OCI-M2 (cell line): ENCODE measurements around the gene GPR183.

Source experiments
- DNase-seq: peaks from one replicate; lab custom pipeline; 2025; ENCODE audit not compliant: unreplicated experiment; lab: John Stamatoyannopoulos, UW

Gene GPR183

DNA sequence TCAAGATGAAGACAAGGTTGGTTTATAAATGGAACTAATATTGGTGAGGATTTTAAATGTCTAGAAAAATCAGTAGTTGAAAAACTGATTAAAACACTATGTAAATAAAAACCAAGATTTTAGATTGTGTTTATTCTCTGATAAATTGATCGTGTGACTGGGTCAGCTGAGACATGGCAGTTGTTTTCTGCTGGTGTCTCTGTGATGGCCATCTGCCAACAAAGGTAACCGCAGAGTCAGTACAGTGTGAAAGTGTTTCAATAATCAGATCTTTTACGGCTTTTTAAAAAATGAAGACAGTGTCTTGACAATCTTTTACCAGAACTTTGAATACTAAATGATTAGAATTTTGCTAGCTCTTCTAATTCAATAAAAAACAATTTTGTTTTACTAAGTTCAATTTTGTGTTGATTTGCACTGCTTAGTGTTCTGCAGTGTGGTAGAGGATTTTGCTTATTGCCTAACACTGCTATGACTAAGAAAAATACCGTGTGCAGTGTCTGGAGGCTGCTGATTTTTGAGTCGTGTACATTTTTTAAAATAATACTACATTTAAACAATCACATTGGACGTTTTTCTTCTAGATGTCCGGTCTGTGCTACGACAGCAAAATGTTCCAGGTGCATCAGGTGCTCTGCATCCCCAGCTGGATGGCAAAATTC lies 32.7 kb upstream of the GPR183 start:
- DNase-seq: no peak

DNA sequence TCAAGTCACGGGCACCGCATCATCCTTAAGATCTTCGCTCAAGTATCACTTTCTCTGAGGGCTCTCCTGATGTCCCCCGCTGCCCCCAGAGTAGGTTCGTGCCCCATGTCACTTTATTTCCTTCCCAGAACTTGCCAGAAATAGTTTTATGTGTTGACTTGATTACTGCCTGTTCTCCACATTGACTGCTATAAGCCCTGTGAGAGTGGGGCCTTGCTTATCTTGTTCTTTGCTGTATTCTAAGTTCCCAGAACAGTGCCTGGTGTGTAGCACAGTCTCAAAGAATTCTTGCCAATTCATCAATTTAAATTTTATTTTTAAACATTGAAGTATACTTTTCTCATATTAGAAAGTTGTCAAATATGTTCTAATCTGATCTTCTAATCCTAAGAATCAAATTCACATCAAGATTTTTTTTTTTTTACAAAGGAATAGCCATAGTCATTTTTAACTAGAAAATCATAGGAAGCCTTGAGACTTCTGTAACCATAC lies 32.1 kb upstream of the GPR183 start:
- DNase-seq: no peak

DNA sequence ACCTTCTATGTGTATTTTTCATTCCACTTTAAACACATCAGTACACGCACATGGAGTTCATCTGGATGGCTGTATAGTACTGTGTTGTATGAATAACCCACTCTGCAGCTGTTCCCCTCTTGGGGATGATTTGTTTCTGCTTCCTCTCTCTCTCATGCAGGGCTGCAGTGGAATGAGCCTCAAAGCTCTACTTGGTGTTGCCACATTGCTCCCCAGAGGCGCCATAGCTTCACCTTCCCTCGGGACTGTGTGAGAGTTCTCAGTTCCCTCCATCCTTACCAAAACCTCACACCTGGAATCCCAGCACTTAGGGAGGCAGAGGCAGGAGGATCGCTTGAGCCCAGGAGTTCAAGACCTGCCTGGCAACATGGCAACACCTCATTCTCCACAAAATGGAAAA lies 28.4 kb upstream of the GPR183 start:
- DNase-seq: no peak

DNA sequence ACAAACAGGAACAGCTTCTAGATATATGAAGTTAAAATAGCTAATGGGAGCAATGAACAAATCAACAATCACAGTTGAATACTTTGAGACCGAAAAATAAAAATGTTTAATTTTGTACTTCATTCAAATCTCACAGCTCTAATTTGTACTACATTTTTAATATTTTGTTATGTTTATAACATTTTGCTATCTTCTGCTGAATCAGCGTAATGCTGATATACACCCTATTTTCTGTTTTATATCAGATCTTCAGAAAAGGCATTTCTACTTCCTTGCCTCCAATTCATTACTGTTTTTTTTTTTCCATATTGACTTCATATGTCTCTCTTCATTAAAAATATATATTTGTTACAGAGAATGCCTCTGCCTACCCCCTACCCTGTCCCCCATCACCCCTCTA lies 27.9 kb upstream of the GPR183 start:
- no peak for DNase-seq

DNA sequence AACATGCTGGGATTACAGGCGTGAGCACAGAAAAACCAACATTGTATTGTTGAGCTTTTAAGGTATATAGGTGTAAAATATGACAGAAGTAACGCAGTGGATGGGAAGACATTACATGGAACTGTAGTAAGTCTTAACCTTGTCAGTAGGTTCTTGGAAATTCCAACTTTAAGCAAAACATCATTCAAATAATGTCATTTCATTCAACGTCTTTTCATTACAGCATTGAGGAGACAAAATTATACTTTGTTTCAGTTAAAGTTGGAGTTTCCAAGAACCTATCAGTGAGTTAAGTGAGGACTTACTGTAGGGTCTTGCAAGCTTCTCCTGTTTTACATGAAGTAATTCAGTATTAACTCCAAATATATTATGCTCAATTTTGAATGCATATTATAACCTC lies 27.0 kb upstream of the GPR183 start:
- no peak for DNase-seq

DNA sequence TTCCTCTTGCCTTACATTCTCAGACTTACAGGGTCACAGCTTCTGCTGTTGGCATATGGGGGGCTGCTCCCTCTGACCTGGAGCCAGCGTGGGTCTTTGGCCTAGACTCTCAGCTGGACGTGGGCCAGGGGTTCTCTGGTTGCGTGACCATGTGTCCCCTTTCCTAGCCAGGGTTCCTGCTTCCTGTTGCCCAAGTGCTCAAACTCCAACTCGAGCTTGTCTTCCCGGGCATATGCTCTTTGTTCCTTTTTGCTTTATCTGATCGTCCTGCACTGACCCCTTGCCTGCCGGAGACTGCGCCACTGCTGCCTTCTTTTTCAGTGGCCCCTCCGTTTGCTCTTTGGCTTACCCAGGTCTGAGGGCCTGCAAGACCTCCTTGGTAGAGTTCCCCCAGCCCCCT lies 25.3 kb upstream of the GPR183 start:
- DNase-seq: no peak

DNA sequence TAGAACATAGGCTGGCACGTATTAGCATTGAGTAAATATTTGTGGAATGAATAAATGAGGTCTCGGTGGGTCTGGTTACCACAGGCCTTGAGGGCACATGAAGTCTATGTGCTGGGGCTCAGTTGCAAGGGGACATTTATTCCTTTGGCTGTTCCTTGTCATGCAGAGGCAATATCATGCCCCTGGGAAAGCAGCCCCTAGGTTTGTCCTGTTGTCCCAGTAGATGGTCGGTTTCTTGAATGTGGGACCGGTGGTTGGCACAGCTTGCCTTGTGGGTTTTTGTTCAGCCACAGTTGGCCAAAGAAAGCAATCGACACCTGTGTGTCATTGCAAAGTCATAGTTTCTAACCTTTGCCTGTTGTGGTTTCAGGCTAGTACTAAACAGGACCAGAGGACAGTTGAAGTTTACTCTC lies 24.7 kb upstream of the GPR183 start:
- DNase-seq: no peak

DNA sequence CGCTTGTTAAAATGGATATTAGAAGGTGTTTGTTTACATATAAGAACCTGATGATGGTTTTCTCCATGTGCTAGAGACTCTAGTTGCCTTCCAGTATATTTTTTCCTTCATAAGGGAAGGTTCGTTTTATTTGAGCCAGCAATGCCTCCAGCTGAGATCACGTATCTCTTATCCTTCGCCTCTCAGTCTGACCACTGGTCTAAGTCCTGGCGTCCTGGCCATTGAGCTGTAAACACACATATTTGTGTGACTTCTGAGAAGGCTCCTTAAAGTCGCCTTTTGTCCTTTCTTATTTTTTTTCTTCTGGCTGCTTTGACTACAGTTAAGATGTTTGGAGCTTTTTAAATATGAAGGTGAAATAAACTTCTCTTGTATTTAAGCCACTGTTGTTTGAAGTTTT lies 23.7 kb upstream of the GPR183 start:
- no peak for DNase-seq

DNA sequence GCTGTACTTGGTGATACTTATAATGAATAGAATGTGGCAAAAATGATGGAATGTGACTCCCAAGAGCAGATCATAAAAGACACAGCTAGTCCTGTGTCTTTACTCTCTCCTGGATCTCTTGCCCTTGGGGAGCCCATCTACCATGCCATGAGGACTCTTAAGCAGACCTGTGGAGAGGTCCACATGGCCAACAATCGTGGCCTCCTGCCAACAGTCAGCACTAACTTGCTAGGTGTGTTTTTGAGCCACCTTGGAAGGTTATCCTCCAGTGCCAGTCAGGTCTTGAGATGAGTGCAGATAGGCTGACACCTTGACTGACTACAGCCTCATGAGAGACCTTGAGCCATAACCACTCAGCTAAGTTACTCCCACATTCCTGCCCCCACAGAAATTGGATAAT lies 22.3 kb upstream of the GPR183 start:
- DNase-seq: no peak

DNA sequence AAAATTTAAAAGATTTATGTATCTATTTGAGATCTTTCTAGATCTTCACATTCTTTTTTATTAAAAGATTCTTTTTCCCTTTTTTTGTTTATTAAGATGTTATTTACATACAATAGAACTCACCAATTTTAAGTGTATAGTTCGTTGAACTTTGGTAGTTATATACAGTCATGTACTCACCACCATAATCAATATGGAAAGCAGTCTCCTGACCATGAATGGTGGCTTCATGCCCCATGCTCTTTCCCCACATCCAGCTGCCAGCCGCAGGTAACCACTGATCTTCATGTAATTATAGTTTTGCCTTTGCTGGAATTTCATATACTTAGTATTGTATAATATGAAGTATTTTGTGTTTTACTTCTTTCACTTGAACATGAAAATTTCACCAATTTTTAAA lies 20.6 kb upstream of the GPR183 start:
- no peak for DNase-seq

DNA sequence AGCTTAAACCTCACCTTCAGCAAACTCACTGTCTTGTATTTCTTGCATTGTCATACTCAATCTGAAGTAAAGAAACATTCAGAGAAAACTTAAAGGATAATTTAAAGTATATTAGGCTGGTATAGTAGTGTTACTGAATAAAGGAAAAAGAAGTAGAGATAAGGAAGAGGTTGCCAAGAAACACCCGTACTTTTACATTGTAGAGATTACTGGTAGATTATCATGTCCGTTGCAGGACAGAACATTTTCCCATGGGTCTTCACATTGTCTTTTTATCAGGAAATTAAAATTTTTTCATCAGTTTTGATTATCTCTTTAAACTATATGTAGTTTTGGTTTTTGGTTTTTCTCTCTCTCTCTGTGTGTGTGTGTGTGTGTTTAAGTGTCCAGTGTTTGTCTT lies 19.9 kb upstream of the GPR183 start:
- no peak for DNase-seq

DNA sequence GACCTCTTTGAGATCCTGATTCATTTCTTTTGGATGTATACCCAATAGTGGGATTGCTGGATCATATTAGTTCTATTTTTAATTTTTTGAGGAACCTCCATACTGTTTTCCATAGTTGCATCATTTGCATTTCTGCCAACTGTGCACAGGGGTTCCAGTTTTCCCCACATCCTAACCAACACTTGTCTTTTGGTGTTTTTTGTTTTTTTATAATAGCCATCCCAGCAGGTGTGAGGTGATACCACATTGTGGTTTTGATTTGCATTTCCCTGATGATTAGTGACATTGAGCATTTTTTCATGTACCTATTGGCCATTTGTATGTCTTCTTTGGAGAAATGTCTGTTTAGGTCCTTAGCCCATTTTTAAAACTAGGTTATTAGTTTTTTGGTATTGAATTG lies 18.8 kb upstream of the GPR183 start:
- DNase-seq: no peak

DNA sequence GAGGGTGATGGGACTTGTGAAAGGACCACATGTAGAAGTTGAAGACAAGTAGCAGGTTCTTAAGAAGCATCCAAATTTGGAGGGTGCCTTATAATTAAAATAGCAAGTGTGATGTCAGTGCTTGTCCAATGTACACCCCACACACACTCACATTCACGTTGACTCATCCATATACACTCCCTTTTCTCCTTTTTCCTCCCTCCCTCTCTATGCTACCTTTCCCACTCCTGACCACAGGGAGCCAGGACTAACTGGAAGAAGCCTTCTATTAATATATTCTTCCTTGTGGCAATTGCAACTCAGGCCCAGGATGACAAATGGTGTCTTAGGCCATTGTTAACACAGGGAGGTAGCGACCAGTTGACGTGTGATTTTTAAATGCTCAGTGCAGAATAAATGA lies 16.3 kb upstream of the GPR183 start:
- DNase-seq: no peak

DNA sequence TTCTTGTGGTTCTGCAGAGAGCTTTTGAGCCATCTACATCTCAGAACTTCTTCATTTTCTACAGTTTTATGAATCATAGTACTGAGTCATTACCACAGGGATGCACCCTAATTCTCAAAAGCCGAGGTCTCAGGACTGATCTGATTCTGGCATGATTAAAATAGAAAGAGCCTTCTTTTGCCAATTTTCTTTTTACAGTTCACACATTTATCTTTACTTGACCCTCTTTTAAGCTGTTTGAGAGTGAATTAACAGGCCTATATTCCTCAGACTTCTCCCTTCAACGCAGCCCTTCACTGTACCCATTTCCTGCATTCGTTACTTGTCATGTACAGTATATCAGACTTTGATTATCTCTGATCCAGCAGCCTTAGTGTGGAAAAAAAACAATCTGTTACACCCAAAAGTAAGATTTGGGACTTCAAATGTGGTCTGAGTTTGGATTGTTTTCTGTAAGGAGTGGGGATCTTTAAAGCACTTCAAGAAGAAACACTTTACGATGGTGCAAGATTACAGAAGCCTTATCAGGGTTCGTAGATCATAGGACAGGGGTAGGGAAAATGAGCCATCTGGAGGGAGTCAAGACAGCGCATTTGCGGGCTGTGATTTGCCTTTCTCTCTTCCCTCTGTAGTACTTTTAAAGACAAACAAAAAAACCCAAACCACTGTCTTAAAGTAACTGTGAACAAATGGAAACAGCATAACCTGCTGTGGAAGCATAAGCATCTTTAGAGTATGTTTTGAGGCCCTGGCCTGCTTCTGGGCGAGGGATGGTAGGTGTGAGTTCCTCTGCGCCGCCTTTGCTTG lies 15.3 kb upstream of the GPR183 start:
- no peak for DNase-seq

DNA sequence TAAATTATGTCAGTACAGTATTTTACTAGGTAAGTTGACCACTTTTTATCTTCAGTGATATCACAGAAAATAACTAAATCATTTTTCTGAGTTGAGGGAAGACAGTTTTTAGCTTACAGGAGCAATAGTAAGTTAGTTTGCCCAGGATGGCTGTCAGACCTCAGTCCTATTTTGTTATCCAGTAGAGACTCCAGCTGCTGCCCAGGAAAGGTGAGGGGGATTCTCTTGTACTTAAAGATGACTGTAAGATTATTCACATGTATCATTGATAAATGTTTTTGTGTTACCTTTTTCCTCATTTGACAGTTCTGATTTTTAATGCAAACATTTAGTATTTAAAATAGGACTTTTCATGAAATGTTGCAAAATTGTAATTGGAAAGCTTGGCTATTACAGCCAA lies 14.5 kb upstream of the GPR183 start:
- DNase-seq: no peak

DNA sequence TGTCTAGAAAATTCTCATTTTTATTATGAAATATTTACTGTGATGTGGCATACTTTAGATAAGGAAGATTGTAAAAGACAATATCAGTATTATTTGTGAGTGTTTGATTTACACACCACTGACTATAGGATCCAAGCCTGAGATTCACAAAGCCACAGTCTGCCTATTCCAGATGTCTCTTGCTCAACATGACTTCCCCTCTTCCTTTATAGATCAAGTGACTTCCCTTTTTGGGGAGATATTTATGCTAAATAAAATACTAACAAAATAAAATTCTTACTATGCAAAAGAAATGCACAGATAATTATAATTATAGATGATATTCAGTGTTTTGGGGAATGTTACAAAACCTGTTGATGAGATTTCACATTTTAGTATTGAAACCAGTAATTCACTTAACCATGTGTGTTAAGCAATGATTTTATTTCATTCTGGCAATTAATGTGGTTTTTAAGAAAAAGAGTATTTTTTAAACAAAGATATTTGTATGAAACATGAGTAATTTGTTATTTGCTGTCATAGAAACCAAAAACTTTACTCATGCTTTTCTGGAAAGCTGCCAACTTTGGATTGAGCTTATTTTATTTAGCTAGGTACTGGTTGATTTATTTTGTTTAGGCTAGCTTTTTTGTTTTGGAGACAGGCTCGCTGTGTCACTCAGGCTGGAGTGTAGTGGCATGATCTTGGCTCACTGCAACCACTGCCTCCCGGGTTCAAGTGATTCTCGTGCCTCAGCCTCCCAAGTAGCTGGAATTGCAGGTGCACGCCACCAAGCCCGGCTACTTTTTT lies 13.7 kb upstream of the GPR183 start:
- no peak for DNase-seq

DNA sequence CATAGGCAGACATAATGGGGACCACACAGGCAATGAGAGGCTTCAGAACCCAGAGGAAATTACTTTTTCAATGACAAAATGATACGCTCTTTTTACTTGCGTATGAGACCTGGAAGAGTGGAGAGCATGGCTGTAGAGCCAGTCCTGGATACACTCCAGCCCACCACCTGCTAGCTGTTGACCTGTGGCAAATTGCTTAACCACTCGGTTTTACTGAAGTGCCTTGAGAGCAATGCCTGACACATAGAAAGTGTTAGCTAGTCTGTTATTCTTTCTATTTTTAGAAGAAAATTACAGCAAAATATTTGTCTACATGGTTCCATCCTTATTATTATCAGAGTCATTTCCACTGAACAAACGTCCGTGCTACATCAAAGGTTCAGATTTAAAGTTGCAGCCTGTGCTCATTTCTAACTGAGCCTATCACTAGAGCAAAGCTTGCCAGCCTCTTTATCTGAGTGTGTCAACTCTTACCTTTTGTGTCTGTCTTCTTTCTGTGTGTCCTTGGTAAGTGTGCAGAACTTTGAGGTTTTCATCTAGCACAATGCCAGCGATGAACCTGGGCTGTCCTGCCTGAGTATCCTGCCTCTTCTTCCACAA lies 9.6 kb upstream of the GPR183 start:
- DNase-seq: no peak

DNA sequence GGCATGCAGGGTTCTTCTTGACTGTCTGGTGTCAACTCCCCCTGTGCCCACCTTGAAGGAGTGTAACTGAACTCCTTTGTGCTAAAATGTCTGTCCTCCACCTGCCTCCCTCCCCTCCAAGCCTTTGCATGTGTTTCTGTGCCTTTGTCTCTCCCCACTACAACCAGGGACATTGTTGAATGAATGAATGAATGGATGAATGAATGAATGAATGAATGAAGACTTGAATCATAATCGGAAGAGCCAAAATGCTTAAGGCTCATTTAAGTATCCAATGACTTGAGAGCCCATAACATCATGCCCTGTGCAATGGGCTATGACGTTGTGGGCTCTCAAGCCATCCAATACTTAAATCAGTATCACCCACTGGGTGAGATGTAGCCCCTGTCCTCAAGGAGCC lies 9.0 kb upstream of the GPR183 start:
- DNase-seq: no peak

DNA sequence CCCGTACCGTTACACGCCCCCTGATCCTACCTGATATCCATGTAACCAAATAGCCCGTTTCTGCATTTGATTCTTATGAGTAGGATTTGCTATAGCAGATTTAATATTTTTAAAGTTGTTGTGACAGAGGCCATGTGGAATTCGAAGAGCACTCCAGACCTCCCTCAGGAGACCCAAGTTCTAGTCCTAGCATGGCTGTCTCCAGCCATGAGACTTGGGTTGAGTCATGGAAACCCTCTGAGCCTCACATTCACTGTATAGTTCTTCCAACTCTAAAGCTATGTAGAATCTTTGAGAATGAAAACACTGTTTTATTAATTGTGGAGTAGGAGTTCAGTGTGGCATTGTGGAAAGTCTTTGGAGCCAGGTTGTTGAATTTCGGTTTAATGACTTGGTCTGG lies 8.0 kb upstream of the GPR183 start:
- DNase-seq: no peak

DNA sequence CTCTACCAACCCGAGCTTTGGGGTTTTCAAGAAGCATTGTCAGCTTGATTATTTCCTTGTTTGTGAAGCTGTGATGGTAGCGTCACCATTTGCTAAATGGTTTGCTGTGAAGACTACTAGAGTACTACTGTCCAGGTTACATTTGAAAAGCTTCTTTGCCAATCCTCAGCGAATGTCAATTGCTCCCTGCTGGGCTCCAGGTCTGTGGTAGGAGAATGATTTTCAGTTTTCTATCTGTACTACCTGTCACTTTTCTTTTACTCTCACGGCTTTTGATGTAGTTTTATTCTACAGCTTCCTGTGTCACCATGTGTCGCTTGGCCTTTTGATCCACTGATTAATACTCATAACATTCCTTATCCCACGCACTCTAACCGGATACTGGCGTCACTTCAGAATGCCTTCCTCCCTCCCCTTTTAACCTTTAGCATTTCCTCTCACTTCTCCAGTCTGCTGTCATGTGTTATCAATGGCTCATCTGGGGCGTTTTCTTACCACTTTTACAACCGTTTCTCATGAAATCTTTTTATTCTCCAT lies 7.5 kb upstream of the GPR183 start:
- no peak for DNase-seq

DNA sequence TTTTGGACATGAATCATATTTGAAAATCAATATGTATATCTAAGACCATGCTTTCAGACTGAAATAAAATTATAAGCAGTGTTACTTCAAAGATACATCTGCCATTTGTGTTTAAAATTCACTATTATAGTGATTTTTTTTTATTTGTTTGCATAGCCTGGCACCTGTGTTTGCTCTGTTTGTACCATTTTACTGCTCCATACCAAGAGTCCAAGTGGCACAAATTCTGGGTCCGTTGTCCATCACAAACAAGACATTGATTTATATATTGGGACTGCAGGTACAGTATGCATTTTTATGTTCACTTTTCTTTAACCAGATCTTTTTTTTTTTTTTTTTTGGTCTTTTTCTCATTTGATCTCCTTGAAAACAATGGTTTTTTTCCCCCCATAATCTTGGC lies 6.7 kb upstream of the GPR183 start:
- no peak for DNase-seq
